GM18867 (cell line): ENCODE results near the gene DSCAM.
"Not testable (repeated sequence)": the region's sequence is repeated elsewhere in the genome, so short reads cannot be mapped to it uniquely, and the experiment has no call there.

Experiments
- ATAC-seq: cut with Tn5 transposase; IDR thresholded peaks from one replicate; pipeline ENCODE4 v1.9.1; 2021; ENCODE audit warnings: mild to moderate bottlenecking, moderate library complexity; ENCODE audit not compliant: unreplicated experiment

The DSCAM gene

DNA sequence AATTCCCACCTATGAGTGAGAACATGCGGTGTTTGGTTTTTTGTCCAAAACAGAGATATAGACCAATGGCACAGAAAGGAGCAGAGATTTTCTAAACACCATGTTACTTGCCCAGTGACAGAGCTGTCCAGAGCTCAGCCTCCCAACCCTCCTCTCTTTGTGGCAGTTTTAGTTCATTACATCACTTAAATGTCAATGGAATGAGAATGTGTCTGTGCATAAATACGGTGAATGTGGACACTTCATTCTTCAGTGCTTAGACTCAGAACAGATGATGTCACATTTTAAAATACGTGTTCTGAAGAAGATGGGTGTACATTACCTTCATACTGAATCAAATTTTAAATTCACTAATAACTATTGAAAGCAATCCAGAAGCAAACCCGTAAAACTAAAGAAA is 374.9 kb downstream of the DSCAM start:
- no peak for ATAC-seq

DNA sequence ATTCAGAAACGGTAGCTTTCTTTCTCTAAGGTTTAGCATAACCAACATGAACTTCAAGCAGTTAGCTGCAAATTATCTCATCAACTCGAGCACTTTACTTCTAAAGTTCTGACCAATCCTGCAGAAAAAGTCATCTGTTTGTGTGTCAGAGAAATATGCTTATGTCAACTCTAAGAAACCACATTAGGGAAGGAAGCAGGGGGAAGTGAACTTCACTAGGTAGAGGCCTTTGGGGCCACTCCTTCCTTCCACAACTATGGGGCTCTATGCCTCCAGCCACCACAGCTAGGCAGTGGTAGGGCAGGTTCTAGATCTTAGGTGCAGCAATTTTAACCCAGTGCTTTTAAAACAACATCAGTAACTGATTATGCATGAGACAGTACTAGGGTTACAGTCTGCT is 375.9 kb downstream of the DSCAM start:
- ATAC-seq = no peak

DNA sequence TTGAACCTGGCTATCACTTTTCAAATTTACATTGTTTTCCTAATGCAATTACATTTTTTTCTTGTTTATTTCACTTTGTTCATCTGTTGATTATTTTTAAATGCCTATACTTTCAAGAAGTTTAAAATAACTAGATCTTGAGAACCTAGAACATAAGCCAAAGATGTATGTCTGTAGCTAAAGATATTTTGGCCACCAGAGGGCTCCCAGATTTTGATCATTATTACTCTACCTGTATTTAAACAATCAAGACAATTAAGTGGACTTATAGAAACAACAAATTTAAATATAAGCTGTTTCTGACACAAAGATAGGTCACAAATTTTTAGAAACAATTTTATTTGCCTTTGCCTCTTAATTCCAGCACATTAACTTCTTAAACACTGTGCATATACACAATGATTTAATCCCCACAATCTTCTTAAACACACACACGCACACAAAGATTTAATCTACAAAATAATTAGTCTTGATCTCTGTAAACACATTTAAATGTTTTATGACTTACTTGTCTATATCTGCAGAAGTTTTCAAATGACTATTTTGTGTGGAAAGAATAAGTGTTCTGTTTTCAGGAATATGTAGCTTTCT is 380.0 kb downstream of the DSCAM start:
- ATAC-seq = no peak

DNA sequence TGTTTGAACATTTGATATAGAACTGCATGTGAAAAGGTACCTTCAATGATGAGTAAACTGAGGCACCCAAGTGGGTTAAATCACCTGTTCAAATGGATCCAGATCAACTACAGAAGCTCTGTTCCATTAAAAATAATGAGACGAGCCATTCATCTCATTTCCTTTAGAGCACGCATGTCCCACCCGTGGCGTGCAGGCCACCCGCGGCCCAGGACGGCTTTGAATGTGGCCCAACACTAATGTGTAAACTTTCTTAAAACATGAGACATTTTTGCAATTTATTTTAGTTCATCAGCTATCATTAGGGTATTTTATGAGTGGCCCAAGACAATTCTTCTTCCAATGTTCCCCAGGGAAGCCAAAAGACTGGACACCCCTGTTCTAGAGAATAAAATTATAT is 381.6 kb downstream of the DSCAM start:
- ATAC-seq = no peak

DNA sequence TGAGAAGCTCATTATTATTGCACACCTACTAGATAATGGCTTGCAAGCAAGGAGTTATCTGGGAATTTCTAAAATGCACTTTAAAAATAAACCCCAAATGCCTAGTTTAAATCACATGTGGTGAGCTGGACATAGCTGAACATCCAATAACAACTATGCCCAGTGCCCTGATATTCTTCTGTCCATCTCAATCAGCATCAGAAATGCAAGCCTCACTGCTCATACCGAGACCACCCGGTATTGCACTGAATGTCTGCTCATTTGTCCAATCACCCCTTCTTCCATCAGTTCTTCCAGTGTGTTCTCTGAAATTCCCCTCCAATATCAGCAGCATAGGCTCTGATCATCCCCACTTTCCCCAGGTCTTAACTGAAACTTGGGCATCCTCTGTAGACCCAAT is 383.8 kb downstream of the DSCAM start:
- no peak for ATAC-seq

DNA sequence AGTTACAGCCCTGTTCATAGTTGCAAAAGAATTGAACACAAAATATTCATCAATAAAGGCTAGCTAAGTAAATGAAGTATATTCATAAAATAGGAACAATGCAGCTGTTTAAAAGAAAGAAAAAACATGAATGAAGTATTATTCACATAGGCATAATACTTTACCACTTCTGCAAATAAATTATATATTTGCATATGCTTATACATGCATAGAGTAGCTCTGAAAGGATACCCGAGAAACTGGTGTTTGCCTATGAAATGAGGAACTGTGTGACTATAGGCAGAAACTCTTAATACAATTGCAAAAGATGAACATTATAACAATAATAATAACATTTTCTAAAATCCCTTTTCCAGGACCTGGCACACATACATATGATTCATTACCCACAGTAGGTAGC is 385.9 kb downstream of the DSCAM start:
- no peak for ATAC-seq

DNA sequence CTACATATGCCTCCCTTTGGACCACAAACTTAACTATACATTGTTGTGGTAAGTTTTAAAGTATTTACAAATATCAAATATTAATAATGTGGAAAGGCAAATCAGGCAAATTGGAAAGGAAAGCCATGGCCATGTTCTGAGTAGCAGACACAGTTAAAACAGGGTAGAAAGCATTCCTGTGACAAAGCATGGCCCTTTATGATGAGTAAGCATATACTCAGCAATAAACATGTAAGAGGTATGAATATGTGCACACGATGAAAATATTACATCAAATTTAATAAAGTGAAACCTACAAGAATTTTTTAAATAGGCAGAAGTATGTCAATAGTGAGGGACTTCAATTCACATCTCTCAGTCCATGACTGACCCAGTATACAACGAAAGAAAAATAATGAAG is 389.2 kb downstream of the DSCAM start:
- ATAC-seq = no peak

DNA sequence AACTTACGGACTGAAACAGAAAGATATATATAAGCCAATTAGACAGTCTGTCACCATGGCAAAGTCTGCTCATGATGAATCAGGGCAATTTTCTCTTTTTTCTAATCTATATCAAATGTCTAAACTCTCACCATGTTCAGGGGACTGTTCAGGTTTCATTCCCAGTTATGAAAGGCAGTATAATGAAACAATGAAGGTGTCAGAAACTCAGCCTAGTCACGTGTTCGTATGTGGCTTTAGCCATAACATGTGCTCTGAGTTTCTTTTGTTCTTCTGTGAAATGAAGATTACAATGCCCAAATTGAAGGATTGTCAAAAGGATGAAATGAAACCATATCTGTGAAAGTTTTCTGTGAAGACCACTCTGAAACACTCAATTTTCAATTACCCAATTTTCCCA is 392.9 kb downstream of the DSCAM start:
- no peak for ATAC-seq

DNA sequence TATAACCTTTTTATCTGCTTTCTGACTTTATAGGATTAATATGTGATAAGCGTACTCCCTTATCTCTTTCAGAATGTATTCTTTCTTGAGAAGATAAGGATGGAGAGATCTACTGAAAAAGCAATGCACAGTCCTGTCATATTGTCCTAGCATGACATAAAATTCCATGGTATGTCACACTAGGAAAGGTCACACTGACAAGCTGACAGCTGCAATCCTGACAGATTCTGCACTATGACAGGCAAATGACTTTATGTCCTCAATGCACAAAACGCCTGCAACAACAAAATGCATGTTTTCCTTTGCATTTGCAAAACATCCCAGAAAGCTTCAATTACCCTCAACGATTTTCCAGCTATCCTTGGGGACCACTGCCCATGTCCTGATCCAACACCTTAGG is 393.8 kb downstream of the DSCAM start:
- no peak for ATAC-seq

DNA sequence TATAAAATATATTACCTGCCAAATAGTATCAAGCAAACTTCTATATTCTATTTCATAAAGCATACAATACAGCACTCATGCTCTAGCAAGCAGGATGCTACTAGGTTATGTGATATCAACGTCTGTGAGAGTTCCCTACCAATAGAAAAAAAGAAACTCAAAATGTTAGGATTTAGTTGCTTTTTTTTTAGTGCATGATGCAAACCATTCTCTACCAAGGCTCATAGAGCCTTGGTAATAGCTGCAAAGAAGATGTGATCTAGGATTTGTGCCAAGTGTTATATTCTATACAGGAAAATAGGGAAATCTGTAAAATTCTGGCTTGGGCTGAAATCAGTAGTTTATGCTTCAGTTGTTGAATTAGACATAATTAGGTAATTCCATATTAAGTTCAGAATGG is 394.4 kb downstream of the DSCAM start:
- ATAC-seq = no peak

DNA sequence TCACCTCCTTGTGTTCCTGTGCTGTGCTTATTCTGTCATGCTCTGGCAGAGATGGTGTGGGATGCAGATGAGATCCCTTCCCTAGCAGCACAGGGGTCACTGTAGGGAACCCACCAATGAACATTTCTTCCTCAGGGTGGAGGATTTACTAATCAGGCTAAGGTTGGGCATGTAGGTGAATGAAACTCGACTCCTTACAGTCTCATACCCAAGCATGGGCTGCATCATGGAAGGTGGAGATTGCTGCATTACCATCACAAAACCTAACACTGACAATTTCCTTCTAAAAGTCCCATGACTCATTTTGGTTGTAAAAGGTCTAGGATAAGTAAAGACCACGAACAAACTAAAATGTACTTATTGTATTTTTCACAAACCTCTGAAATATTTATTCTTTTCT is 399.9 kb downstream of the DSCAM start:
- no peak for ATAC-seq

DNA sequence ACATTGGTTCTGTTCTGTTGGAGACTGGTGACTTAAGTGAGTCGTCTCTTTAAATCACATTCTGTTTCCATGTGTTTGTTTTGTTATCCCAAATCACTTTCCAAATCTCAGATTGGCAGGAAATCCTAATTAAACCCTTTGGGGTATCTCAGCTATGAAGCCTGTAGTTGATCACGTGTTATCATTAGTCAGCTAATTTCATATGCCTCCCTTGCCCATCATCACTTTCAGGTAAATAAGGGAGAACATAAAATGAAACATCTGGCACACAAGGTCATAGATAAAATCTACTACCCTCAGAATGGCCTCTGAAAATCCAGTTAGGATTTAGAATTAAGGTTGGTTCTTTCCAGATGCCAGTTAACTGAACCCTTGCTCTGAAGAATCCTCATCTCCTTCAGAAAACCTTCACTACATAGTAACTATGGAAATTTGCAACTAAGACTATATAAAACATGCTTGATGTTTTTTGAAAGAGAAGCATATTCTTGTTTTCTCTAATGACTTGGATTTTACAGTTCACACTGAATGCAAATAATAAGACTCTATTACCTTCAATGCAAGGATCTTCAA is 401.5 kb downstream of the DSCAM start:
- no peak for ATAC-seq

DNA sequence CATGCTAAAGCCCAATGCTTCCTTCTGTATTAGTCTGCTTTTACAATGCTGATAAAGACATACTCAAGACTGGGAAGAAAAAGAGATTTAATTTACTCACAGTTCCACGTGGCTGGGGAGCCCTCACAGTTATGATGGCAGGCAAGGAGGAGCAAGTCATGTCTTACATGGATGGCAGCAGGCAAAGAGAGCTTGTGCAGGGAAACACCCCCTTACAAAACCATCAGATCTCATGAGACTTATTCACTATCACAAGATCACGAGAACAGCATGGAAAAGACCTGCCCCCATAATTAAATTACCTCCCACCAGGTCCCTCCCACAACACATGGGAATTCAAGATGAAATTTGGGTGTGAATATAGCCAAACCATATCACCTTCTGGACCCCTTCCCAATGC is 407.4 kb downstream of the DSCAM start:
- ATAC-seq = not testable (repeated sequence)

DNA sequence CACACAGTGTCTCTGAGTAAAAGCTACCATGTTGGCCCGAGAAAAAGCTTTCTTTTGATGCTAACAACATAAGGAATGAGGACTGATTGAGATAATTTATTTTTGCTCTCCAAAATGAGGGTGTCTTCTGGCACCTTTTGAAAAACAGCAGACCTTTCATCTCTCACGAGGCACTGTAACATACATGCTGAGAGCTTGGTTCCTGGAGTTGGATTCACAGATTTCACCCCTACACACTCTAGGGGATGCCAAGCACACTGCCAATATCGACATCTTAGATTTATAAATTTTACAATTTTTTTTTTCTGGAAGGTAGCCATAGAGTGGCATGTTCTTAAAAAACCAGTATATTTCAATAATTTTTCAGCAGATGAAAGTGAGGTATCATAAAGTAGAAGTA is 408.3 kb downstream of the DSCAM start:
- ATAC-seq = no peak

DNA sequence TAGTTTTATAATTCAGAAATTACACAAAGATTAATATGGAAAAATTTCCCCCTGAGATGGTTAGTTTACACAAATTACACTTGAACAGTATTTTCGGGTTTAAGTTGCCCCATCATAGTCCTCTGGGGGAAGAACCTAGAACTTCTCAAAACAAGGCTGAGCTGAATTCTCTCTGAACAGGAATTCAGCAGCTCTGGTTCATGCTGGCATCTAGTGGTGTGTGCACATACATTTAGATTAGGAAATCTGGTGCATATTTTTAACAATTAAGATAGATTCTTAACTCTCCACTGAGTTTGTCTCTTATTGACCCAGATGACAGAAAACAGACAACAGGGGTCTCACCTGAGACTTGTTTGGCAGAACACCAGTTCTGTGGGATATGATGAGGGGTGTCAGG is 410.7 kb downstream of the DSCAM start:
- ATAC-seq = no peak

DNA sequence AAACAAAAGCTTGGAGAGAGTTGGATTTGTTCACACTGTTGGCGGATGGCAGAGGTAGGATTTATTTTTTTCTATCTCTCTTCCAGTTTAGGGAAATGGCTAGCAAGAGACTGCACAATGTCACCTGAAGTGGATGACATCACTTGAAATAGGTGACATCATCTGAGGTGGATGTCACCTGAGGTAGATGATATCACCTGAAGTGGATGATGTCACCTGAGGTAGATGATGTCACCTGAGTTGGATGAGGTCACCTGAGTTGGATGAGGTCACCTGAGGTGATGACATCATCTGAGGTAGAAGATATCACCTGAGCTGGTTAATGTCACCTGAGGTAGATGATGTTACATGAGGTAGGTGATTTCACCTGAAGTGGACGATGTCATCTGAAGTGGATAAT is 413.4 kb downstream of the DSCAM start:
- ATAC-seq = no peak

DNA sequence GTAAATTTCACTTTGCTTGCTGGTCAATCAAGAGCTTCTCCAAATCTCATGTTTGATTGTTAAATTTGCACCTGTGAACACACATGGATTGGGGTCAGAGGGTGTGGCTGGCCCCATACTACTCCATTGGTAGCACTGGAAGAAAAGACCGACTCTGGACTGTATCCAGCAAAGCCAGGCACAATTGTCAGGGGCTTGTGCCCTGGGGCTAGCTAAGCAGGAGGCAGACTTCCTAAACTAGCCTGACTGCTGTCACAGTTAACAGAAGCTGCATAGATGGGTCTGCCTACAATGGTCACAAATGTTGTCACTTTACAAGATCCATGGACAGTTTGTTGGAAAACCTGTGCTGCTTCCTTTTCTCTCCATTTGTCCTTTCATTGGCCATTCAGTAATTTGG is 421.0 kb downstream of the DSCAM start:
- ATAC-seq = no peak

DNA sequence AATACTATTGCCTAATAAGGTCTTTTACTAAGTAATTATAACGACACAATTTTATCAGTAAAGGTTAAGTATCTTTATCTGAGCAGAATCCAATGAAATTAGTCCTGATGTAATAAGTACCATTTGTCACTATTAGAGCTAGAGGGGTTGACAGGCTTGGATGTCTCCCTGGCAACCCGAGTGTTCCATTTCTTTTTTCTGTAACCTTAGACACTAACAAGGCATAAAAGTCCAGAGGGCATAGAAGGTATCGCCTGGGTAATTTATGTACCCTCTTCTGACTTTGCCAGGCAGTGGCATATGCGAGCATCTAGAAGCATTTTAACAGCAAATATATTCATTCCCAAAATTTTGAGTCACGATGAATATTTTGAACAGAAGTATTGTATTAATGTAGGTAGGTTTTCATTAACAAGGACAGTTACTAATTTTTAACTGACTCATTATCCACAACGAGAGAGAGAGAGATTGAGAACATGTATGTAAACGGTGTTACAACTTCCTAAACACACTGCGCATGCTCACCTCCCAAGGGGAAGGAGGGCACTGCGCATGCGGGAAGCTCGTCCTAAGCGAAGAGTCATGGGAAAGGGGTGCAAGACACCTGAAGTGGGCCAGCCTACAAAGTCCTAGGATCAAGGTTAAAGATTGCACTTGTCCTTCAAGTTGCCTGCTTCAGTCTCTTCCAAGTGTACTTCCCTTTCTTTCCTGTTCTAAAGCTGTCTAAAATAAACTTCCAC is 423.9 kb downstream of the DSCAM start:
- no peak for ATAC-seq

DNA sequence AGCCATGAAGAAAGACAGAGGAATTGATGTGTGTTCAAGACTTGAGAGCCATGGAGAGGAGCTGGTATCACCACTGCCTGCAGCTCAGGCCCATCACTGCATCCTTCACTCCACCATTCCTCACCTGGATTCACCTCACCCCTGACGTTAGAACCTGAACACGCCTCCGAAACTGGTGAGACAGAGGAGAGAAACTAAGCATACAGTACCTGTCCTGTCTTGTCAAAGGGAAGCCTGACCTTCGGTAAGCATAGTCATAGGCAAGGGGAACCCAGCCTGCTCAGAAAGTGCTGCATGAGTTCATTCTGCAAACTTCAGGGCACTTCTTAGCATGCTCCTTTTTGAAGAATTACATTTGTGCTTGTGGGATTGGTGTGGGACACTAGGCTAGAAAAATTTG is 425.8 kb downstream of the DSCAM start:
- no peak for ATAC-seq

DNA sequence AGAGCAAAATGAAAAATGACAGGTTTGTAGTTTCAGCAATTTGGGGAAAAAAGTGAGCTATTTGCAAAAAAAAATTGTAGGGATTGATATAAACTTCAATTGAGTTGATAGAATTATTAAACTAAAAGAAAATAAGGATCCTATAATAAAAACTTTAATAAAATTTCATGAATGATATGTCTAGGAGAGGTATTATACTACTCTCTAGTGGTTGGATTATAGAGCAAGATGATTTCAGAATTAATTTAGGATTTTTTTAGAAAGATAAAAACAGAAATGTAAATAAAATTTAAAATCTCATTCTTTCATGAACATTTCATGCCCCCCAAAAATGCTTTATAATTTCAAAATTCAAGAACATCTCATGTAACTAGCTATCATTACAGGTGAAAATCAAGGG is 430.4 kb downstream of the DSCAM start:
- ATAC-seq = no peak

DNA sequence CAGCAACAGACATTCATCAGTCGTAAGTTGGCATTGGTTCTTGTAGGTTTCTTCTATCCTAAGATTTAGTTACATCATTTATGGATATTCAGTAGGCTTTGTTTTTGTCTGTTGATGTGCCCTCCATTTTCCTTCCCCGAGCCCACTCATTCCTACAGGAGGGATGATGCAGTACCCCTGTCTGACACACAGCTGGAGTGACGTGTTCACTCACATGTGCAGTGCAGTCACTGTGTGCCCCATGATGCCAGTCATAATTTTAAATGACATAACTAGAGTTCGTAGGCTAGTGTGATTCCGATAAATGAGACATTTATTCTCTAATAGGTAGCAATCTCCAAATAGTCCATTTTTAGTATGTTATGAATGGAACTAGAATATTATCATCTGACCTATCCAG is 438.4 kb downstream of the DSCAM start:
- ATAC-seq = no peak

DNA sequence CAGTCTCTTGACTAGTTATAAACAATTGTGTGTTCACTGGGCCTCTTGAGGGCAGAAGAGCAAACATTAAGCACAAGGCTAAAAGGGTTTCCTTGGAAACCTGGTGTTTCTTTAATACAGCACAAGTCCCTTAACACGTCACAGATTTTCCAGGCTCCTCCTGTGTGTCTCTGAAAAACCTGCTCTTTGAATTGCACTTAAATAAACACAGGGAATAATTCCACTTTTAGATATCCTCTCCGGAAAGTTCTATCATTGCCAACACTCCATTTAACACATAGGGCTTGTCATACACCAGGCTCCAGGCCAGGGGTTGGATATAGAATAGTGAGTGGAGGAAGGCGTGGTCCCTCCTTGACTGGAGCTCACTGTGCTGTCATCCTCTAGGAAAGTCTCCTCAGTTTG is 442.6 kb downstream of the DSCAM start:
- no peak for ATAC-seq
